MCF 10A (cell line): ENCODE data around the gene MYOCOS. TPM values are rescaled to one million over a fixed set of nuclear protein-coding genes. Genes with fewer than 3 reads are reported as not detected.
"Not testable (repeated sequence)": the region's sequence is repeated elsewhere in the genome, so short reads cannot be mapped to it uniquely, and the experiment has no call there.

Experiments
- BruUV-seq: library from RNA; stranded (reverse); fragments of 400-500 nt; replicated peaks from 2 replicates; lab custom pipeline; 2021; lab: Mats Ljungman, UMichigan
- CTCF ChIA-PET: fragments of 300-600 bp; sonication (Branson Sonifier 250); formaldehyde crosslinking; extraction: SDS; loops from one replicate; lab custom pipeline; 2021; ENCODE audit warnings: antibody characterized with exemption, inconsistent platforms; lab: Yijun Ruan, JAX
- POLR2A ChIA-PET: fragments of 300-600, 350-650 bp; sonication (Branson Sonifier 250); formaldehyde crosslinking; extraction: SDS; loops from one replicate; lab custom pipeline; 2020; ENCODE audit warnings: antibody characterized with exemption, inconsistent platforms; lab: Yijun Ruan, JAX
- DNase-seq: peaks from one replicate; pipeline ENCODE4 v3.0.0-alpha.2; 2018; ENCODE audit not compliant: unreplicated experiment
- H3K27ac Mint-ChIP-seq: one replicate; pipeline ENCODE4 v1.8.0; 2022; ENCODE audit warnings: mild to moderate bottlenecking, low read depth, mixed read lengths; ENCODE audit not compliant: unreplicated experiment
- H3K27me3 Mint-ChIP-seq: one replicate; pipeline ENCODE4 v1.8.0; 2022; ENCODE audit warnings: mixed read lengths; ENCODE audit not compliant: insufficient read depth, unreplicated experiment
- H3K36me3 Mint-ChIP-seq: one replicate; pipeline ENCODE4 v1.8.0; 2022; ENCODE audit warnings: mild to moderate bottlenecking, moderate library complexity, mixed read lengths; ENCODE audit not compliant: insufficient read depth, unreplicated experiment
- H3K4me1 Mint-ChIP-seq: one replicate; pipeline ENCODE4 v1.8.0; 2022; ENCODE audit warnings: mixed read lengths; ENCODE audit not compliant: insufficient read depth, unreplicated experiment
- H3K4me3 Mint-ChIP-seq: one replicate; pipeline ENCODE4 v1.8.0; 2022; ENCODE audit warnings: mild to moderate bottlenecking, moderate library complexity, mixed read lengths; ENCODE audit not compliant: unreplicated experiment
- H3K9me3 Mint-ChIP-seq: one replicate; pipeline ENCODE4 v1.8.0; 2022; ENCODE audit warnings: mixed read lengths; ENCODE audit not compliant: unreplicated experiment
- CTCF ChIP-seq: fragments of 200-600 bp; IDR thresholded peaks from one replicate; pipeline ENCODE4 v1.8.0; 2022; ENCODE audit warnings: antibody characterized with exemption, mild to moderate bottlenecking; ENCODE audit not compliant: unreplicated experiment
- intact Hi-C: fragments of 100-400 bp; cut with micrococcal nuclease; formaldehyde crosslinking; loops from 2 replicates; pipeline ENCODE4 v1.14.1; 2022
- total RNA-seq: library from RNA; stranded (reverse); gene quantifications from 2 replicates; pipeline ENCODE4 v1.2.3, GENCODE V29; 2022

Gene MYOCOS
- total RNA-seq, 1 experiment from 2014 or later = 0.23 TPM

- no peaks in the 10 kb centered on the region for H3K36me3 Mint-ChIP-seq
- CTCF ChIA-PET = no interaction called here
- H3K4me3 Mint-ChIP-seq = no peak overlapping the region
- intact Hi-C loops = no loop called here
- BruUV-seq = no TSS peak
- H3K27ac Mint-ChIP-seq = no peak overlapping the region
- H3K9me3 Mint-ChIP-seq = no peaks in the 10 kb centered on the region
- H3K4me1 Mint-ChIP-seq = no peaks in the 10 kb centered on the region
- TF ChIP-seq CTCF = no peak
- no peaks in the 10 kb centered on the region for H3K27me3 Mint-ChIP-seq
- DNase-seq = peak; percentile 57
- POLR2A ChIA-PET = no interaction called here
Measured at GRCh38 chr1:171610385-171610784, 11.7 kb upstream of the MYOCOS start.

GRCh38 chr1:171611306-171611705, 10.7 kb upstream of the MYOCOS start:
- no peak overlapping the region for H3K27ac Mint-ChIP-seq
- H3K27me3 Mint-ChIP-seq = no peaks in the 10 kb centered on the region
- no TSS peak for BruUV-seq
- intact Hi-C loops = no loop called here
- no peak for TF ChIP-seq CTCF
- no peaks in the 10 kb centered on the region for H3K4me1 Mint-ChIP-seq
- no peaks in the 10 kb centered on the region for H3K9me3 Mint-ChIP-seq
- CTCF ChIA-PET = interaction anchor here (0.7 kb wide), 2 partner anchors 10 to 96 kb away, joined by 3 read pairs; no protein-coding TSS in a partner anchor
- DNase-seq = no peak
- no peak overlapping the region for H3K4me3 Mint-ChIP-seq
- no peaks in the 10 kb centered on the region for H3K36me3 Mint-ChIP-seq
- POLR2A ChIA-PET = no interaction called here

- Mint-ChIP-seq H3K4me1 (no peaks in the 10 kb centered on the region), H3K27ac (no peak overlapping the region), H3K9me3 (no peaks in the 10 kb centered on the region), H3K27me3 (no peaks in the 10 kb centered on the region), H3K36me3 (no peaks in the 10 kb centered on the region), H3K4me3 (no peak overlapping the region)
- BruUV-seq = no TSS peak
- no peak for TF ChIP-seq CTCF
- ChIA-PET CTCF (no interaction called here), POLR2A (no interaction called here)
- DNase-seq = no peak
- intact Hi-C loops = no loop called here
Measured at GRCh38 chr1:171613282-171613681, 8.8 kb upstream of the MYOCOS start.

- CTCF ChIA-PET = interaction anchor here (0.6 to 0.7 kb wide), 2 partner anchors 11 to 306 kb away, joined by 3 to 4 read pairs; no protein-coding TSS in a partner anchor
- BruUV-seq, H3K9me3 Mint-ChIP-seq, H3K27ac Mint-ChIP-seq, H3K4me3 Mint-ChIP-seq, H3K4me1 Mint-ChIP-seq, POLR2A ChIA-PET, H3K36me3 Mint-ChIP-seq, DNase-seq, intact Hi-C loops, H3K27me3 Mint-ChIP-seq: not testable (repeated sequence)
Measured at GRCh38 chr1:171615122-171615906, 6.7 kb upstream of the MYOCOS start.
